GM21526 (cell line): ENCODE results near the gene DTX3.
A peak's percentile ranks its signal among the peaks of the same experiment; 100 is the strongest.
"Not testable (repeated sequence)": the region's sequence is repeated elsewhere in the genome, so short reads cannot be mapped to it uniquely, and the experiment has no call there.

ENCODE experiments used
- ATAC-seq: cut with Tn5 transposase; IDR thresholded peaks from one replicate; pipeline ENCODE4 v1.9.1; 2021; ENCODE audit warnings: moderate library complexity; ENCODE audit not compliant: unreplicated experiment, low FRiP score

The DTX3 gene

DNA sequence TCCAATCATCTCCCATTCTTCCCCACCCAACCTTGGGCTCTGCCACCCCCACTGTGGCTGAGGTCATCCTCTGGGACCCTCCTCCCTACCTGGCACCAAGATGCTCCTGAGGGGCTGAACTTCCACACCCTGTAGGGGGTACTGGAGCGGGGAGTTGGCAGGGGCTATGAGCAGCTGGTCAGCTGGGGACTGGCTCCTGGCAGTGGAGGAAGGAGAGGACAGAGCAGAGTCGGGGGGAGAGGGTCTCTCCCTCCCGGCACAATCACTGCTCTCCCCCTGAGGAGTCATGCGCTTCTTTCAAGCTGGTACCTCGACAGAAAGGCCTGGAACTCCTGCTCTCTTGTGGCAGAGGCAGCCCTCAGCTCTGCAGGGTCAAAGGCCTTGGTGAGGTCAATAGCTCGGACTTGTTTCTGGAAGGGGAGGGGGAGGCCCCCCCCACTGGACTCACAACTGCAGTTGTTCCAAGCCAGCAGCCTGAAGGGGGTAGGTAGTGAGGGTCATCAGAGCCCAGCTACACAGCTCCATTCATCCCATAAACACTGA is 26.3 kb downstream of the DTX3 start:
- ATAC-seq = no peak

DNA sequence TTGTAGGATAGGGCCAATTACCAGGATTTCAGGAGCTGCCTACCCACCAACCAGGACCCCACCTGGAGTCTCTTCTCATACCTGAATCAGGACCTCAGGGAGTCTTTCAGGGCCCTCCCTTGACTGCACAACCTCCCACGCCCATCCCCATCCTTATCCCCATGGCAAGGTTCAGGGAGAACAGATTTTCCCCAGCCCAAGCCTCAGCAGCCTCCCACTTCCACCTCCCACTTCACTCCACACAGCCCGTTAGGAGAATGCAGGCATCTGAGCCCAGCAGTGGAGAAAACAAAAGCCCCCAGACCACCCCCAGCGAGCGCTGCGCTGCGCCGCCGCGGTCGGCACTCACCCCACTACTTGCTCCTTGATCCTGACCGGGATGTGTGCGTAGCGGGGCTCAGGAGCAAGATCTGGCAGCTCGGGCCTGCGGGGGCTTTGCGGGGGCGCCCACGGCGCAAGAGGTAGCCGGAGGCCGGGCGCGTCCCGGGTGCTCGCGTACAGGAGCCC is 27.0 kb downstream of the DTX3 start:
- no peak for ATAC-seq

DNA sequence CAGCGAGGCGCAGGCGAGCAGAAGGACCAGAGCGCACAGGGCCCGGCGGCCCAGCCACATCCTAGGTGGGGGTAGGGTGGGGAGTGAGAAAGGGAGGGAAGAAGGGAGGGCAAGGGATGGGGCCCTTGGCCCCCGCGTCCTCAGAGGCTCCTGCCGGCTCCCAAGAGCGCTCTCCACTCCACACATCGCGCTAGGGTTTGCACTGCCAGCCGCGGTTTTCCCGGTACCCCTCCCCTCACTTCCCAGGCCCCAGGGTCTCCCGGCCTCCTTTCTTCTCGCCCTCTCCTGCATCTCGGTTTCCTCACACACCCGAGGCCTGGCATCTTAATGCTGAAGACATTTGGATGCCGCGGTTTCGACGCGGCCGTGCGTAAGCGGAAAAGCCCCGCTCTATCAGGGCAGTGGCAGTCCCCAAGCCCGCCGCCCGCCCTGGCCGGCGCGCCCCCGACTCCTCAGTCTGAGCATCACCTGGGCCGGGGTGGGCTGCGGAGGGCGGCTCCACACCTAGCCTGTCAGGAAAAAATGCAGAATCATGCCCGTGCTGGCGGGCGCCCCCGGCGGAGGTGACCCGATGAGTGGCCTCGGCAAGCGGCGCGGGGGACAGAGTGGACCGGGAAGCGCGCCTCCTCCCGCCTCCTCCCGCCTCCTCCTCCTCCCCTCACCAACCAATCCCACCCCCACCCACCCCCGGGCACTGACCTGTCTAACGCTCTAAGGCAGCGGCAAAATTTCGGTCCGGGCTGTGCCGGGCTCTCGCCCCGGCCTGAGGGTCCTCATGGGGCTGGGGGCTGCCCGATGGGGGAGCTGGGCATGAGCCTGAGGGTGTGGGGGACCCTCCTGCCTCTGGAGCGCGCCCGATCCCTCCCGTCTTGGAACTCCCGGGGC is 27.7 kb downstream of the DTX3 start:
- ATAC-seq = no peak

DNA sequence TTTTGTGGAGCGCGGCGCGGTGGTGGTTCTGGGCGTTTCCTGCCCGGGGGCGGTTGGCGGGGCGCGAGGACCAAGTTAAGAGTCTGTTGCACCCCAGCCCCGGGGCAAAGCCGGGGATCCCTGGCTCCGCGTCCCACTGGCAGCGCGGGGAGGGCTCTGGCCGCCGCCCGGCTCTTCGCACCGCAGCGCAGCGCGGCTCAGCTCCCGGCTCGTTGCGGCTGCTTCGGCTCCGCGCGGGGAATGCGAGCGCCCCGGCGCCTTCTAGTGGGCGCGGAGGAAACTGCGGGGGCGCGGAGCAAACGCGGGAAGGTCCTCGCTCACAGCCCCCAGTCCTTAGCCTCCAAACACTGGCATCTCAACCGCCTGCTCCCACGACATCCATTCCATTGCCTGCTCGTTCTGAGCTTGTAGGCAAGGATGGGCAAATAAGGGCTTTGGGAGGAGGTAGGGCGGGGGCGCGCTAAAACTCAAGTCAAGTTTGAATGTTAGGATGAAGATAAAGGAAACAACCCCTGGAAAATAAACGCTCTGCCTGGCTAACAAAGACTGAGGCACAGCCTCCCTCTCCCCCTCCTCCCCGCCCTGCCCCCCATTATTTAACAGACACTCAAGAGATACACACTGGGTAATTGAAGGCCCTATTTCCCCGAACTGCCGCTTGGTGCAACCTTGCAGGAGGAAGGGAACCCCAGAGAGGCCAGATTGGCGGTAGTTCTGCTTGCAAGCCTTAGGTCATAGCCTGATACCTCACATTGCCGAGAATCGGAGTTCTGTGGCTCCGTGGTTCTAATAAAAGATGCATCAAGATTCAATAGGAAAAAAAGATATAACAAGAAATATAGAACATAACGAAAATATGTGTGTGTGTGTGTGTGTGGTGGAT is 28.6 kb downstream of the DTX3 start, which contains the start of gene B4GALNT1:
Gene B4GALNT1 (minus strand): TSS at position 244 of the 883 bp plus-strand sequence. CDS start 1,069 bp downstream, outside the sequence.
- ATAC-seq = peak; percentile 82

DNA sequence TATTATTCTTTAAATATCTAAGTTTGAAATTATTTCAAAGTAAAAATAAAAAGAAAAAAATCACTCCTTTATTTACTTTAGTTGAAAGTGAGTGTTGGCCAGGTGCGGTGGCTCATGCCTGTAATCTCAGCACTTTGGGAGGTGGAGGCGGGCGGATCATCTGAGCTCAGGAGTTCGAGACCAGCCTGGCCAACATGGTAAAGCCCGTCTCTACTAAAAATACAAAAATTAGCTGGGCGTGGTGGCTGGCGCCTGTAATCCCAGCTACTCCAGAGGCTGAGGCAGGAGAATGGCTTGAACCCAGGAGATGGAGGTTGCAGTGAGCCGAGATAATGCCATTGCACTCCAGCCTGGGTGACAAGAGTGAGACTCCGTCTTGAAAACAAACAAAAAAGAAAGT is 32.1 kb downstream of the DTX3 start:
- not testable (repeated sequence) for ATAC-seq

DNA sequence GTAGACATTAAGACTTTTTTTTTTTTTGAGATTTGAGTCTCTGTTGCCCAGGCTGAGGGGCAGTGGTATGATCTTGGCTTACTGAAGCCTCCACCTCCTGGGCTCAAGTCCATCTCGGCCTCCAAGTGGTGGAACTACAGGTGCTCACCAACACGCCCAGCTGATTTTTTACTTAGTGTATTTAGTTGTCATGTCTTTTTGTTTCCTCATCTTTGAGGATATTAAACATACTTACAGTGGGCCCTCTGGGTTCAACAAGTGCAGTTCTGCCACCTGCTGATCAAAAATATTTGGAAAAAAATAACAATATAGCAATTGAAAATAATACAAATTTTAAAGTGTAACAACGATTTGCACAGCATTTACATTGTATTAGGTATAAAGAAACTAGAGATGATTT is 32.7 kb downstream of the DTX3 start:
- no peak for ATAC-seq

DNA sequence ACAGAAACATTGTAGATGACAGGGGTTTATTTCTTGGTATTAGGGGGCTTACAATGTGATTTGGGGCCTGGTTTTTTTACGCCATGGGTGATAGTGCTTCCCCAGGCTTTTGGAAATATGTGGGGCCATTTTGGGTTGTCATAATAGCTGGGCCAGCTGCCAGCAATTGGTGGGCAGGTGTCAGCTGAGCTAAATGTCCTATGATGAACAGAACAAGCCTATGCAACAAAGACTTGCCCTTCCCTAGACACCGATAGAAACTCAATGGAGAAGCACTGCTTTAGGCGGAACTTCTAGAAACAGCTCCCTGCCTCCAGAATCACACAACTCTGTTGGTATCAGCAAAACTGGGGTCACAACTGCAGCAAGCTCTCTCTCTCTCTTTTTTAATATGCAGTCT is 33.5 kb downstream of the DTX3 start:
- no peak for ATAC-seq

DNA sequence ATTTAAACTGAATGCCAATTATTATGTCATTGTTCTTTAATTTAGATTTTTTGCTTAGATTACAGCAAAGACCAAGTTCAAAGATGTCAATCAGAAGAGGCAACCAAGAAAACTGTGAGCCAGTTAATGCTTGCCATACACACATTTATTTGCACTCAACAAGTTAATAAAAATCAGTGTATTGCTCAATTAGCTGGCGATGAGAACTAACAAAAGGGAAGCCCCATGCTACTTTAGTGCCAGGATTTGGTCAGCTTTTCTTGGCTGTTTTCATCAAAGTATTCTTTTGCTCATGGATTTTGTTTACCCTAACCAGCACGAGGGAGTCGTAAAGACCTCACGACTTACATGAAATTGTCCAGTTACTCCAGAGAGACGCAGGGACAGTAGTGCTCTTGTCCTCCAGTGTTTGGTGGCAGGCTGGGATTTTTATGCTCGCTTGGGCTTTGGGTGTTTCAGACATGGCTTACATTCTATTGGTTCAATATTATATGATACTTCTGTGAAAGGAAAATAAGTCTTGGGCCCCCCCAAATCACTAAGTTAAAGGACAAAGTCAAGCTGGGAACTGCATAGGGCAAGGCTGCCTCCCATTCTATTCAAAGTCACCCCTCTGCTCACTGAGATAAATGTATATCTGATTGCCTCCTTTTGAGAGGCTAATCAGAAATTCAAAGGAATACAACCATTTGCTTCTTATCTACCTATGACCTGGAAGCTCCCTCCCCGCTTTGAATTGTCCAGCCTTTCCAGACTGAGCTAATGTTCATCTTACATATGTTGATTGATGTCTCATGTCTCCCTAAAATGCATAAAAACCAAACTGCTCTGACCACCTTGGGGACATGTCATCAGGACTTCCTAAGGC is 35.8 kb downstream of the DTX3 start:
- ATAC-seq = no peak

DNA sequence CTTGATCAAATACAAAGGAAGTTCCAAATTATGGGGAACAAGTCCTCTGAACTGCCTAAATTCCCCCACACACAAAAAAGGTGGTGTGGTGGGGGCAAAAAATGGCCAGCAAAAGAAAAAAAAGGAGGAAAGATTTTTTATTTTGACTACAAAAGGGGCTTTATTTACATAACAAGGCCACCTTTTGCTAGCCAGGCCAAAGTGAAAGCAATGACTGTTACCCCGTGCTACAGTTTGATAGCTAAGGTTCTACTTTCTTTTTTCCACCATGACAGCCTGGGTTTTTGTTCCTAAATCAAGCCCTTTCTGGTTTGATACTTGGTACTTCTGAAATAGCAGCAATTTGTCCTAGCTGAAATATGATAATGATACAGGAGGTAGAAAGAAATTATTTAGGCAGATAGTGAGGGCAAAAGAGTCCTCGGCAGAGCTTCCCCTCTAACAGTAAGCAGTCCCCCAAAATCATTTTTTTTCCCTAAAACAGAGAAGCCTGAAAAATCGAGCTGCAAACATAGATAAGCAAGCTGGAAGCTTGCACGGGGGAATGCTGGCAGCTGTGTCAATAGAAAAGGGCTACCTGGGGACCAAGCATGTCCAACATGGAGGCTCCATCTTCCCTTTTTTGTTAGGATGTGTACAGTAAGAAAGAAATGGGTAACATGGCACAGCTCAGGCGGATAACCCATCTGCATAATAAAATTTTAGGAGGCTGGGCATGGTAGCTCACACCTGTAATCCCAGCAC is 37.2 kb downstream of the DTX3 start:
- no peak for ATAC-seq

DNA sequence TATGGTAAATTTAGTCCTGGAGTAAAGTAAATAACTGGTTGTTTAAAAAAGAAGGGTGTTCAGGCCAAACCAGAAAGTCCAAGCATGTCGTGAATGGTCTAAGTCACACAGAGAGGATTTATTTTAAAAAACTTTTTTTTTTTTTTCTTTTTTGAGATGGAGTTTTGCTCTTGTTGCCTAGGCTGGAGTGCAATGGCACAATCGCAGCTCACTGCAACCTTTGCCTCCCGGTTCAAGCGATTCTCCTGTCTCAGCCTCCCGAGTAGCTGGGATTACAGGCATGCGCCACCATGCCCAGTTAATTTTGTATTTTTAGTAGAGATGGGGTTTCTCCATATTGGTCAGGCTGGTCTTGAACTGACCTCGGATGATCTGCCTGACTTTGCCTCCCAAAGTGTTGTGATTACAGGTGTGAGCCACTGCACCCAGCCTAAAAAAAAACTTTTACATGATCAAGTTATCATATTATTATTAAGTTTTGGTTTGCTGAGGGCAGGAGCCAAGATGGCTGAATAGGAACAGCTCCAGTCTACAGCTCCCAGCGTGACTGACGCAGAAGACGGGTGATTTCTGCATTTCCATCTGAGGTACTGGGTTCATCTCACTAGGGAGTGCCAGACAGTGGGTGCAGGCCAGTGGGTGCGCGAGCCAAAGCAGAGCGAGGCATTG is 41.5 kb downstream of the DTX3 start:
- not testable (repeated sequence) for ATAC-seq

DNA sequence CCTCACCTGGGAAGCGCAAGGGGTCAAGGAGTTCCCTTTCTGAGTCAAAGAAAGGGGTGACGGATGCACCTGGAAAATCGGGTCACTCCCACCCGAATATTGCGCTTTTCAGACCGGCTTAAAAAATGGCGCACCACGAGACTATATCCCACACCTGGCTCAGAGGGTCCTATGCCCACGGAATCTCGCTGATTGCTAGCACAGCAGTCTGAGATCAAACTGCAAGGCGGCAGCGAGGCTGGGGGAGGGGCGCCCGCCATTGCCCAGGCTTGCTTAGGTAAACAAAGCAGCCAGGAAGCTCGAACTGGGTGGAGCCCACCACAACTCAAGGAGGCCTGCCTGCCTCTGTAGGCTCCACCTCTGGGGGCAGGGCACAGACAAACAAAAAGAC is 42.0 kb downstream of the DTX3 start:
- not testable (repeated sequence) for ATAC-seq

DNA sequence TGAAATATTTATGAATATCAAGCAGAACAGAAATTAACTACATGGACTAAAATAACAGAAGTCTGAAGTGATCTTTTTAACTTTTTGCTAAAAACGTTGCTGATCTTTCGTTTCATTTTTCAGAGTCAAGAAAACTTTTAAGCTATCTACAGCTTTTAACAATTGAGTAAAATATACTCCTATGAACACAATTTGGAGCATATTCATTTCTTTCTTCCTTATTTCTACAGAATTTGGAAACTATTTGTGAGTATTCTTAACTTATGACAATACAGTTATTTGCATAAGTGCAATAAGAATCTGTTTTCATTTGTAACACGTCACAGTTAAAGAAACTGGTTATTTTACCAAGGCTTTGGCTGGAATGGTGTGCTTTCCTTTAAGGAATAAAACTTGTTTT is 49.4 kb downstream of the DTX3 start:
- no peak for ATAC-seq

DNA sequence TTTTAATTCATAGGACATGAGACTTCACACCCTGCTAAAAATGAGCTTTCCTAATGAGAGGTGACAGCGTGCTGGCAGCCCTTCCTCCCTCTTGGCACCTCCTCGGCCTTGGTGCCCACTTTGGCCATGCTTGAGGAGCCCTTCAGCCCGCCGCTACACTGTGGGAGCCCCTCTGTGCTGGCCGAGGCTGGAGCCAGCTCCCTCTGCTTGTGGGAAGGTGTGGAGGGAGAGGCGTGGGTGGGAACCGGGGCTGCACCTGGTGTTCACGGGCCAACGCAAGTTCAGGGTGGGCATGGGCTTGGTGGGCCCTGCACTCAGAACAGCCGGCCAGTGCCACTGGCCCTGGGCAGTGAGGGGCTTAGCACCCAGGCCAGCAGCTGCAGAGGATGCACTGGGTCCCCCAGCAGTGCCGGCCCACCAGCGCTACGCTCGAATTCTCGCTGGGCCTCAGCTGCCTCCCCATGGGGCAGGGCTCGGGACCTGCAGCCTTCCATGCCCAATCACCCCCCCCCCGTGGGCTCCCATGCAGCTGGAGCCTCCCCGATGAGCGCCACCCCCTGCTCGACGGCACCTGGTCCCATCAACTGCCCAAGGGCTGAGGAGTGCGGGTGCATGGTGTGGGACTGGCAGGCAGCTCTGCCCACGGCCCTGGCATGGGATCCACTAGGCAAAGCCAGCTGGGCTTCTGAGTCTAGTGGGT is 51.1 kb downstream of the DTX3 start:
- ATAC-seq = no peak

DNA sequence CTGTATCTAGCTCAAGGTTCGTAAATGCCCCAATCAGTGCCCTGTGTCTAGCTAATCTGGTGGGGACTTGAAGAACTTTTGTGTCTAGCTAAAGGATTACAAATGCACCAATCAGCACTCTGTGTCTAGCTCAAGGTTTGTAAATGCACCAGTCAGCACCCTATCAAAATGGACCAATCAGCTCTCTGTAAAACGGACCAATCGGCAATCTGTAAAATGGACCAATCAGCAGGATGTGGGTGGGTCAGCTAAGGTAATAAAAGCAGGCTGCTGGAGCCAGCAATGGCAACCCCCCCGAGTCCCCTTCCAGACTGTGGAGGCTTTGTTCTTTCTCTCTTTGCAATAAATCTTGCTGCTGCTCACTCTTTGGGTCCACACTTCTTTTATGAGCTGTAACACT is 51.8 kb downstream of the DTX3 start:
- ATAC-seq = not testable (repeated sequence)

DNA sequence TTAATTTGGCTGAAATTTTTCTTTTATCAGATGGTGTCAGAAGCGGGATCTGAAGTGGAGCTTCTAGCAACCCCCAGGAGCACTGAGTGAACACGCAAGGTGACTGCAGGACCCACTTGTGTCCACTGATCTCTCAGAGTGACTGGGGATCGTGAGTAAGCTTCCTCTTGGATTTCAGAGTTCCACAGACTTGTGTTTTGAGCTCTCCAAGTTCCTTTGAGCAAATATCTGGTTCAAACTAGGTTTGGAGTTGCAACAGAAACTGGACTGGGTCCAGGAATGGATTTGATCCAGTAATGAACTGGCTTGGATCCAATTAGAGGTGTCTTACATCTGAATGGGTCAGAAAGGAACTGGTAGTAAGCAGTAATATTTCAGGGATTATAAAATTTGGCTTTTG is 53.1 kb downstream of the DTX3 start:
- ATAC-seq = no peak

DNA sequence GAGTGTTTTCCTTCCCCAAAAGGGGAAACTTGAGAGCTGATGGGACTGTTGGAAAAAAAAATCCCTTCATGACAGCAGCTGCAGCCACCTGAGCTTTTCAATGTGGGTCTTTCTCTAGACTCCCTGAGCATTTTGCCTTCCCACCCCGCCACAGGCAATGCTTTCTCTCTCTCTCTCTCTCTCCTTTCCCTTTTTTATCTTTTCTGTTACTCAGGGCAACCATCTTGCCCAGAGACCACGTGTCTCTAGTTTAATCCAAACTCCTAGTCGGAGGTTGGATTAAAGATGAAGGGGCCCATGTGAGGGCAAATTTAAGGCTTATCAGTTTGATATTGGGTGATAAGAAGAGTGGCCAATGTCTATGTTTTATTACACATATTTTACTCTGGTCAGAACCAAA is 54.3 kb downstream of the DTX3 start:
- ATAC-seq = no peak
